ENCODE measurements around the gene GPM6B.
"Not testable (repeated sequence)": the region's sequence is repeated elsewhere in the genome, so short reads cannot be mapped to it uniquely, and the experiment has no call there.

GPM6B gene

GRCh38 chrX:13764281-13764680 is 52.6 kb downstream of the GPM6B start:
- no peak for DNase-seq (ENCODE audit: low read depth in 2 of 2)

GRCh38 chrX:13763489-13763888 is 53.4 kb downstream of the GPM6B start:
- DNase-seq (ENCODE audit: low read depth in 2 of 2), result no peak

GRCh38 chrX:13761606-13762414 is 55.1 kb downstream of the GPM6B start:
- no peak for DNase-seq (ENCODE audit: low read depth in 2 of 2)

GRCh38 chrX:13760426-13760825 is 56.5 kb downstream of the GPM6B start:
- no peak for DNase-seq (ENCODE audit: low read depth in 2 of 2)

- DNase-seq (ENCODE audit: low read depth in 2 of 2), result no peak
Measured at GRCh38 chrX:13759152-13759718, 57.7 kb downstream of the GPM6B start.

GRCh38 chrX:13756381-13756780 is 60.5 kb downstream of the GPM6B start:
- DNase-seq (ENCODE audit: low read depth in 2 of 2), result no peak

- DNase-seq (ENCODE audit: low read depth in 2 of 2), result no peak
Measured at GRCh38 chrX:13755254-13755653, 61.6 kb downstream of the GPM6B start.

GRCh38 chrX:13754765-13755164 is 62.1 kb downstream of the GPM6B start:
- no peak for DNase-seq (ENCODE audit: low read depth in 2 of 2)

GRCh38 chrX:13752646-13753045 is 64.2 kb downstream of the GPM6B start:
- no peak for DNase-seq (ENCODE audit: low read depth in 2 of 2)

- DNase-seq (ENCODE audit: low read depth in 2 of 2), result no peak
Measured at GRCh38 chrX:13752141-13752540, 64.8 kb downstream of the GPM6B start.

- no peak for DNase-seq (ENCODE audit: low read depth in 2 of 2)
Measured at GRCh38 chrX:13750812-13751211, 66.1 kb downstream of the GPM6B start.

- DNase-seq (ENCODE audit: low read depth in 2 of 2), result no peak
Measured at GRCh38 chrX:13750204-13750603, 66.7 kb downstream of the GPM6B start.

- DNase-seq (ENCODE audit: low read depth in 2 of 2), result no peak
Measured at GRCh38 chrX:13748486-13748885, 68.4 kb downstream of the GPM6B start.

GRCh38 chrX:13747836-13748235 is 69.1 kb downstream of the GPM6B start:
- DNase-seq (ENCODE audit: low read depth in 2 of 2), result no peak

GRCh38 chrX:13742397-13743176 is 74.3 kb downstream of the GPM6B start:
- DNase-seq (ENCODE audit: low read depth in 2 of 2), result peak in 1 of 2 donors; percentile 38

GRCh38 chrX:13741695-13742094 is 75.2 kb downstream of the GPM6B start:
- no peak for DNase-seq (ENCODE audit: low read depth in 2 of 2)

- peak; percentile 75 to 89 for DNase-seq (ENCODE audit: low read depth in 2 of 2)
Measured at GRCh38 chrX:13734278-13735172, 82.4 kb downstream of the GPM6B start, which contains the start of the genes OFD1 and TRAPPC2. Gene OFD1 (plus strand): TSS chrX:13734748. CDS start chrX:13735072, 324 bp downstream. Gene TRAPPC2 (minus strand): TSS chrX:13734620. CDS start chrX:13719963, 14,657 bp downstream.

GRCh38 chrX:13733506-13733905 is 83.4 kb downstream of the GPM6B start:
- DNase-seq (ENCODE audit: low read depth in 2 of 2), result no peak

- DNase-seq (ENCODE audit: low read depth in 2 of 2), result no peak
Measured at GRCh38 chrX:13732246-13733067, 84.4 kb downstream of the GPM6B start.

GRCh38 chrX:13730523-13730922 is 86.4 kb downstream of the GPM6B start:
- not testable (repeated sequence) for DNase-seq (ENCODE audit: low read depth in 2 of 2)

Data from stimulated activated CD4-positive, alpha-beta T cell treated with anti-CD3 and anti-CD28 coated beads, Interleukin-15, amount 100 ng/mL, for 48 hours (primary cell).